ENCODE data around the gene PCDHGB6. TPM values are rescaled to one million over a fixed set of nuclear protein-coding genes. Genes with fewer than 3 reads are reported as not detected.
A peak's percentile ranks its signal among the peaks of the same experiment; 100 is the strongest.
"Not testable (repeated sequence)": the region's sequence is repeated elsewhere in the genome, so short reads cannot be mapped to it uniquely, and the experiment has no call there.

The PCDHGB6 gene
- total and polyA plus RNA-seq, 2 donors from 2014 or later = 0.22 to 7.5 TPM

DNA sequence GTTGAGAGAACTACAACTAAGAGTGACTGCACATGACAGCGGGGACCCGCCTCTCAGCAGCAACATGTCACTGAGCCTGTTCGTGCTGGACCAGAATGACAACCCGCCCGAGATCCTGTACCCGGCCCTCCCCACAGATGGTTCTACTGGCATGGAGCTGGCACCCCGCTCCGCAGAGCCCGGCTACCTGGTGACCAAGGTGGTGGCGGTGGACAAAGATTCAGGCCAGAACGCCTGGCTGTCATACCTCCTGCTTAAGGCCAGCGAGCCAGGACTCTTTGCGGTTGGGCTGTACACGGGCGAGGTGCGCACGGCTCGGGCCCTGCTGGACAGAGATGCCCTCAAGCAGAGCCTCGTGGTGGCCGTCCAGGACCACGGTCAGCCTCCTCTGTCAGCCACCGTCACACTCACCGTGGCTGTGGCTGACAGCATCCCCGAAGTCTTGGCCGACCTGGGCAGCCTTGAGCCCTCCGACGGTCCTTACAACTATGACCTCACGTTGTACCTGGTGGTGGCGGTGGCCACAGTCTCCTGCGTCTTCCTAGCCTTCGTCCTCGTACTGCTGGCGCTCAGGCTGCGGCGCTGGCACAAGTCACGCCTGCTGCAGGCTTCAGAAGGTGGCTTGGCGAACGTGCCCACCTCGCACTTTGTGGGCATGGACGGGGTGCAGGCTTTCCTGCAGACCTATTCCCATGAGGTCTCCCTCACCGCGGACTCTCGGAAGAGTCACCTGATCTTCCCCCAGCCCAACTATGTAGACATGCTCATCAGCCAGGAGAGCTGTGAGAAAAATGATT, 23.2 kb upstream of the PCDHGB6 start:
- H3K4me1 ChIP-seq (ENCODE audit: control insufficient read depth in 2 of 3, insufficient read depth in 2 of 3, low read depth in 1 of 3, low read length in 3 of 3) = no peaks in the 10 kb centered on the region
- H3K27ac ChIP-seq (ENCODE audit: low read depth in 2 of 2, low read length in 2 of 2) = no peak overlapping the region
- H3K4me3 ChIP-seq (ENCODE audit: low read length in 3 of 3) = no peak overlapping the region
- DNase-seq (peak in 1 of 5 donors; percentile 61), FAIRE-seq (no peak)
- intact Hi-C loops (cut with DNase I) = no loop called here
- H3K9me3 ChIP-seq (ENCODE audit: control insufficient read depth in 2 of 3, insufficient read depth in 1 of 3, low read length in 3 of 3) = peaks cover 6 to 65% (median 17%) of the 10 kb centered on the region in 3 donors
- H3K36me3 ChIP-seq (ENCODE audit: control insufficient read depth in 2 of 3, insufficient read depth in 3 of 3, low read length in 3 of 3) = no peaks in the 10 kb centered on the region
- TF ChIP-seq, protein P1, sequence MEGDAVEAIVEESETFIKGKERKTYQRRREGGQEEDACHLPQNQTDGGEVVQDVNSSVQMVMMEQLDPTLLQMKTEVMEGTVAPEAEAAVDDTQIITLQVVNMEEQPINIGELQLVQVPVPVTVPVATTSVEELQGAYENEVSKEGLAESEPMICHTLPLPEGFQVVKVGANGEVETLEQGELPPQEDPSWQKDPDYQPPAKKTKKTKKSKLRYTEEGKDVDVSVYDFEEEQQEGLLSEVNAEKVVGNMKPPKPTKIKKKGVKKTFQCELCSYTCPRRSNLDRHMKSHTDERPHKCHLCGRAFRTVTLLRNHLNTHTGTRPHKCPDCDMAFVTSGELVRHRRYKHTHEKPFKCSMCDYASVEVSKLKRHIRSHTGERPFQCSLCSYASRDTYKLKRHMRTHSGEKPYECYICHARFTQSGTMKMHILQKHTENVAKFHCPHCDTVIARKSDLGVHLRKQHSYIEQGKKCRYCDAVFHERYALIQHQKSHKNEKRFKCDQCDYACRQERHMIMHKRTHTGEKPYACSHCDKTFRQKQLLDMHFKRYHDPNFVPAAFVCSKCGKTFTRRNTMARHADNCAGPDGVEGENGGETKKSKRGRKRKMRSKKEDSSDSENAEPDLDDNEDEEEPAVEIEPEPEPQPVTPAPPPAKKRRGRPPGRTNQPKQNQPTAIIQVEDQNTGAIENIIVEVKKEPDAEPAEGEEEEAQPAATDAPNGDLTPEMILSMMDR (IDR thresholded peaks at IDR 0.05; ENCODE audit: borderline replicate concordance, extremely low read depth, insufficient read depth) = no peak
- no peak overlapping the region for H3K9ac ChIP-seq (ENCODE audit: low read length in 3 of 3)
- H3K27me3 ChIP-seq (ENCODE audit: control insufficient read depth, insufficient read depth, low read length) = no peaks in the 10 kb centered on the region

DNA sequence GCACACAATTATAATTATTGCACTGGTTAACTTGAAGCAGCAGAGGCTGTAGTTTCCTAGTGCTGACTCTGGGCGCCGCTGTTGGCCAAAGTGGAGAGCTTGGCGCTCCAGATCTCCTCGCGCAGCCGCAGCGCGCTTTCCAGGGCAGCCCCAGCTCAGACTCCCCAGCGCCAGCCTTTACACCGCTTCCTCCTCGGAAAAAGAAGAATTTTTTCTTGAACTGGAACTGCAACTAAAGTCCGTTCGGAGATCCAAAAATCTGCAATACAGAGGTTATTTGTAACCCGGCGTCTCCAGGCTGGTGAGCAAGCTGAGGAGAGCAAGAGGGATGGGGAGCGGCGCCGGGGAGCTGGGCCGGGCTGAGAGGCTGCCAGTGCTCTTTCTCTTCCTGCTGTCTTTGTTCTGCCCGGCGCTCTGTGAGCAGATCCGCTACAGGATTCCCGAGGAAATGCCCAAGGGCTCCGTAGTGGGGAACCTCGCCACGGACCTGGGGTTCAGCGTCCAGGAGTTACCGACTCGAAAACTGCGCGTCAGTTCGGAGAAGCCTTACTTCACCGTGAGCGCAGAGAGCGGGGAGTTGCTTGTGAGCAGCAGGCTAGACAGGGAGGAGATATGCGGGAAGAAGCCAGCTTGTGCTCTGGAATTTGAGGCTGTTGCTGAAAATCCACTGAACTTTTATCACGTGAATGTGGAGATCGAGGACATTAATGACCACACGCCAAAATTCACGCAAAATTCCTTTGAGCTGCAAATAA, 20.1 kb upstream of the PCDHGB6 start, which contains the start of gene PCDHGB4:
Gene PCDHGB4 (plus strand): TSS at position 142 of the 755 bp plus-strand sequence. CDS start 187 bp downstream, at position 329.
- H3K4me1 ChIP-seq (ENCODE audit: control insufficient read depth in 2 of 3, insufficient read depth in 2 of 3, low read depth in 1 of 3, low read length in 3 of 3); H3K9ac ChIP-seq (ENCODE audit: low read length in 3 of 3); FAIRE-seq; intact Hi-C loops (cut with DNase I); H3K27me3 ChIP-seq (ENCODE audit: control insufficient read depth, insufficient read depth, low read length); H3K36me3 ChIP-seq (ENCODE audit: control insufficient read depth in 2 of 3, insufficient read depth in 3 of 3, low read length in 3 of 3); H3K27ac ChIP-seq (ENCODE audit: low read depth in 2 of 2, low read length in 2 of 2): not testable (repeated sequence)
- peaks cover 4 to 85% (median 19%) of the 10 kb centered on the region in 3 donors for H3K9me3 ChIP-seq (ENCODE audit: control insufficient read depth in 2 of 3, insufficient read depth in 1 of 3, low read length in 3 of 3)
- TF ChIP-seq, protein P1 (IDR thresholded peaks at IDR 0.05; ENCODE audit: borderline replicate concordance, extremely low read depth, insufficient read depth) = peak; percentile 28
- DNase-seq = peak in 3 of 5 donors; percentile 29 to 48 (median 33)
- H3K4me3 ChIP-seq (ENCODE audit: low read length in 3 of 3) = peak within 1 kb of the TSS in 2 of 3 donors; percentile 23 to 25

DNA sequence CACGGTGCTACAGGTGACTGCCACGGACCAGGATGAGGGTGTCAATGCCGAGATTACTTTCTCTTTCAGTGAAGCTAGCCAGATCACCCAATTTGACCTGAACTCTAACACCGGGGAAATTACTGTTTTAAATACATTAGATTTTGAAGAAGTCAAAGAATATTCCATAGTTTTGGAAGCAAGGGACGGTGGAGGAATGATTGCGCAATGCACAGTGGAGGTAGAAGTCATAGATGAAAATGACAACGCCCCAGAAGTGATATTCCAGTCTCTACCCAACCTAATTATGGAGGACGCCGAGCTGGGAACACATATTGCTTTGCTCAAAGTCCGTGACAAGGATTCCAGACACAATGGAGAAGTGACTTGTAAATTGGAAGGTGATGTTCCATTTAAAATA, 19.2 kb upstream of the PCDHGB6 start:
- H3K36me3 ChIP-seq (ENCODE audit: control insufficient read depth in 2 of 3, insufficient read depth in 3 of 3, low read length in 3 of 3) = no peaks in the 10 kb centered on the region
- TF ChIP-seq, protein P1 (IDR thresholded peaks at IDR 0.05; ENCODE audit: borderline replicate concordance, extremely low read depth, insufficient read depth) = no peak
- H3K9me3 ChIP-seq (ENCODE audit: control insufficient read depth in 2 of 3, insufficient read depth in 1 of 3, low read length in 3 of 3) = peaks cover 4 to 84% (median 19%) of the 10 kb centered on the region in 3 donors
- FAIRE-seq (no peak), DNase-seq (no peak)
- H3K27me3 ChIP-seq (ENCODE audit: control insufficient read depth, insufficient read depth, low read length) = no peaks in the 10 kb centered on the region
- intact Hi-C loops (cut with DNase I) = no loop called here
- peak overlapping the region in 2 of 3 donors; percentile 23 to 25 for H3K4me3 ChIP-seq (ENCODE audit: low read length in 3 of 3)
- no peak overlapping the region for H3K27ac ChIP-seq (ENCODE audit: low read depth in 2 of 2, low read length in 2 of 2)
- H3K9ac ChIP-seq (ENCODE audit: low read length in 3 of 3) = no peak overlapping the region
- H3K4me1 ChIP-seq (ENCODE audit: control insufficient read depth in 2 of 3, insufficient read depth in 2 of 3, low read depth in 1 of 3, low read length in 3 of 3) = no peaks in the 10 kb centered on the region

Measured in kidney (tissue), 14 donors.